HL-60 (cell line): ENCODE results near the gene ORMDL2.

Experiments
- GABPA ChIP-seq: IDR thresholded peaks from 2 replicates; pipeline ENCODE4 v1.6.1; 2012; ENCODE audit warnings: low read depth
- POLR2AphosphoS5 ChIP-seq: IDR thresholded peaks from 2 replicates; pipeline ENCODE4 v1.6.1; 2012; ENCODE audit warnings: low read depth
- SPI1 ChIP-seq: IDR thresholded peaks from 2 replicates; pipeline ENCODE4 v1.6.1; 2012; ENCODE audit warnings: low read depth, mild to moderate bottlenecking, borderline replicate concordance
- TF ChIP-seq, protein P1 (sequence below): IDR thresholded peaks from one replicate; pipeline ENCODE4 v1.5.1; 2011; ENCODE audit warnings: low read length, control low read depth, inconsistent platforms; ENCODE audit not compliant: insufficient read depth
- TF ChIP-seq, protein P2 (sequence below): IDR thresholded peaks from 2 replicates; pipeline ENCODE4 v1.6.1; 2012; ENCODE audit warnings: low read depth; ENCODE audit not compliant: insufficient replicate concordance

DNA sequence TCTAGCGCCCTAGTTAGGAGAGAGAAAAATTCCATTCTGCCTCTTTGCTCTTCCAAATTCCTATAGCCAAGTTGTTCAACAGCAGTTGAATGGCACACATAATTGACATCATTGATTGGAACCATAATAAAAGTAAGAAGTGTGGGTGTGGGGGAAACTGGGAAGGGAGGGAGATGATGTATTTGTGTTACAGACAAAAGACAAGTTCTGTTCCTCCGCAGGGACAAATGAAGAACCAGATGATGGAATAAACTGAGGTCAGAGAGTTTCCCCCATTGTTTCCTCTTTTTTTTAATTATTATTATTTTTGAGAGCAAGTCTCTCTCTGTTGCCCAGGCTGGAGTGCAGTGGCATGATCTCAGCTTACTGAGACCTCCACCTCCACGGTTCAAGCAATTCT, 40.0 kb upstream of the ORMDL2 start:
- TF ChIP-seq, protein P1, sequence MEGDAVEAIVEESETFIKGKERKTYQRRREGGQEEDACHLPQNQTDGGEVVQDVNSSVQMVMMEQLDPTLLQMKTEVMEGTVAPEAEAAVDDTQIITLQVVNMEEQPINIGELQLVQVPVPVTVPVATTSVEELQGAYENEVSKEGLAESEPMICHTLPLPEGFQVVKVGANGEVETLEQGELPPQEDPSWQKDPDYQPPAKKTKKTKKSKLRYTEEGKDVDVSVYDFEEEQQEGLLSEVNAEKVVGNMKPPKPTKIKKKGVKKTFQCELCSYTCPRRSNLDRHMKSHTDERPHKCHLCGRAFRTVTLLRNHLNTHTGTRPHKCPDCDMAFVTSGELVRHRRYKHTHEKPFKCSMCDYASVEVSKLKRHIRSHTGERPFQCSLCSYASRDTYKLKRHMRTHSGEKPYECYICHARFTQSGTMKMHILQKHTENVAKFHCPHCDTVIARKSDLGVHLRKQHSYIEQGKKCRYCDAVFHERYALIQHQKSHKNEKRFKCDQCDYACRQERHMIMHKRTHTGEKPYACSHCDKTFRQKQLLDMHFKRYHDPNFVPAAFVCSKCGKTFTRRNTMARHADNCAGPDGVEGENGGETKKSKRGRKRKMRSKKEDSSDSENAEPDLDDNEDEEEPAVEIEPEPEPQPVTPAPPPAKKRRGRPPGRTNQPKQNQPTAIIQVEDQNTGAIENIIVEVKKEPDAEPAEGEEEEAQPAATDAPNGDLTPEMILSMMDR: no peak
- no peak for TF ChIP-seq GABPA
- TF ChIP-seq SPI1: no peak
- TF ChIP-seq, protein P2, sequence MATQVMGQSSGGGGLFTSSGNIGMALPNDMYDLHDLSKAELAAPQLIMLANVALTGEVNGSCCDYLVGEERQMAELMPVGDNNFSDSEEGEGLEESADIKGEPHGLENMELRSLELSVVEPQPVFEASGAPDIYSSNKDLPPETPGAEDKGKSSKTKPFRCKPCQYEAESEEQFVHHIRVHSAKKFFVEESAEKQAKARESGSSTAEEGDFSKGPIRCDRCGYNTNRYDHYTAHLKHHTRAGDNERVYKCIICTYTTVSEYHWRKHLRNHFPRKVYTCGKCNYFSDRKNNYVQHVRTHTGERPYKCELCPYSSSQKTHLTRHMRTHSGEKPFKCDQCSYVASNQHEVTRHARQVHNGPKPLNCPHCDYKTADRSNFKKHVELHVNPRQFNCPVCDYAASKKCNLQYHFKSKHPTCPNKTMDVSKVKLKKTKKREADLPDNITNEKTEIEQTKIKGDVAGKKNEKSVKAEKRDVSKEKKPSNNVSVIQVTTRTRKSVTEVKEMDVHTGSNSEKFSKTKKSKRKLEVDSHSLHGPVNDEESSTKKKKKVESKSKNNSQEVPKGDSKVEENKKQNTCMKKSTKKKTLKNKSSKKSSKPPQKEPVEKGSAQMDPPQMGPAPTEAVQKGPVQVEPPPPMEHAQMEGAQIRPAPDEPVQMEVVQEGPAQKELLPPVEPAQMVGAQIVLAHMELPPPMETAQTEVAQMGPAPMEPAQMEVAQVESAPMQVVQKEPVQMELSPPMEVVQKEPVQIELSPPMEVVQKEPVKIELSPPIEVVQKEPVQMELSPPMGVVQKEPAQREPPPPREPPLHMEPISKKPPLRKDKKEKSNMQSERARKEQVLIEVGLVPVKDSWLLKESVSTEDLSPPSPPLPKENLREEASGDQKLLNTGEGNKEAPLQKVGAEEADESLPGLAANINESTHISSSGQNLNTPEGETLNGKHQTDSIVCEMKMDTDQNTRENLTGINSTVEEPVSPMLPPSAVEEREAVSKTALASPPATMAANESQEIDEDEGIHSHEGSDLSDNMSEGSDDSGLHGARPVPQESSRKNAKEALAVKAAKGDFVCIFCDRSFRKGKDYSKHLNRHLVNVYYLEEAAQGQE: no peak
- TF ChIP-seq POLR2AphosphoS5: no peak
